GM12878 (cell line): ENCODE results near the gene SERPINE1. TPM values are rescaled to one million over a fixed set of nuclear protein-coding genes. Genes with fewer than 3 reads are reported as not detected.

ENCODE experiments used
- GABPA ChIP-seq: IDR thresholded peaks from 2 replicates; pipeline ENCODE4 v1.6.1; 2014; ENCODE audit warnings: antibody characterized with exemption, low read depth, mild to moderate bottlenecking, inconsistent platforms
- NR2C1 ChIP-seq: fragments of 450-650 bp; IDR thresholded peaks from 2 replicates; pipeline ENCODE4 v1.6.1; 2017; ENCODE audit warnings: antibody characterized with exemption, mild to moderate bottlenecking, moderate library complexity
- PAX5 ChIP-seq: IDR thresholded peaks from 2 replicates; pipeline ENCODE4 v1.6.1; 2011; ENCODE audit warnings: low read depth, low read length, borderline replicate concordance
- PRDM15 ChIP-seq: fragments of 450-650 bp; formaldehyde crosslinking; IDR thresholded peaks from 2 replicates; pipeline ENCODE4 v1.4.0; 2020; ENCODE audit warnings: mild to moderate bottlenecking, moderate library complexity
- SUZ12 ChIP-seq: fragments of 200-600 bp; sonication (generic); IDR thresholded peaks from one replicate; pipeline ENCODE4 v1.6.1; 2018; ENCODE audit warnings: antibody characterized with exemption, mild to moderate bottlenecking; ENCODE audit not compliant: unreplicated experiment
- polyA plus RNA-seq, 11 experiments: library from polyadenylated mRNA; depleted of rRNA in 4 of 11; unstranded in 6 of 11; stranded (reverse) in 5 of 11; fragments of >200 nt; fragmentation: Nextera tagmentation in 4 of 11; fragmentation: Illumina TruSeq in 1 of 11; extraction: Ambion mirVana in 4 of 11; extraction: Trizol in 1 of 11; gene quantifications; 1 replicate in 1 of 11; 2 replicates in 10 of 11; pipeline versions ENCODE4 v1.2.1 to v1.2.3, GENCODE V29; 2011 to 2016; ENCODE audit warnings: inconsistent platforms in 2 of 11, missing spikeins in 2 of 11, low read depth in 1 of 11
- total RNA-seq, 4 experiments: library from RNA; depleted of rRNA in 3 of 4; stranded (reverse); fragments of >200 nt in 3 of 4; fragmentation: Illumina TruSeq in 1 of 4; extraction: Trizol in 1 of 4; gene quantifications; 2 replicates each; pipeline versions ENCODE4 v1.2.1 to v1.2.3, GENCODE V29; 2013 to 2021
- TF ChIP-seq, protein P1 (sequence below): fragments of 450-650 bp; IDR thresholded peaks from 2 replicates; pipeline ENCODE4 v1.6.1; 2017; ENCODE audit warnings: mild to moderate bottlenecking, low read depth, inconsistent platforms; ENCODE audit not compliant: poor library complexity, severe bottlenecking
- TF ChIP-seq, protein P2 (sequence below): fragments of 450-650 bp; IDR thresholded peaks from 2 replicates; pipeline ENCODE4 v1.6.1; 2017; ENCODE audit warnings: mild to moderate bottlenecking, moderate library complexity

The SERPINE1 gene
- total and polyA plus RNA-seq, 10 of the 15 experiments (the other 5 are each of a cell fraction or from before 2014, with no cell fraction given): 0.20 to 2.4 (median 0.44) TPM

DNA sequence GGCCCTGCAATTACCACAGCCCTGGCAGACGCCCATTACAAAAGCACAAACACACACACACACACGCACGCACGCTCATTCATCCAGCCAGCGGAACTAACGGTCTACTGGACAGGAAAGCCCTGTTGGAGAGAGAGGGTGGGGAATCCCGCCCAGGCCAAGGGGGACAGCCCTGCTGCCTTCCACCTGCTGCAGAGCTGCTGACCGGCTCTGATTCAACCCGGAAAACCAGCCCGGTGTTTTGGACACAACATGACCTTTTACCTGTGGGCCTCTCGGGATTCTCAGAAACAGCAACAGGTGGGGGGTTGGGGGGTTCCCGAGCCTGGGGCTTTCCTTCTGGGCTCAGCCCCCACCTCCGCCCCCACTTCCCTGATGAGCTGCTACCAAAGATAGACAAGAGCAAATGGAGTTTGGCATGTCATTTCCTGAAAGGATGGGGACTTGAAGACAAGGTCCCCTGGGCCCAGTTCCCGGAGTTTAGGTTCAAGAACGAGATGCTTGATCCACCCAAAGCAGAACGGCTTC is 18.5 kb upstream of the SERPINE1 start (continued):
- TF ChIP-seq PRDM15 (CRISPR knock-in tag) (no peak), NR2C1 (peak; percentile 86), PAX5 (peak; percentile 77), GABPA (0 out of 2 replicates have a peak, but pooled peaks have one; percentile 14), SUZ12 (no peak)
- TF ChIP-seq, protein P1, sequence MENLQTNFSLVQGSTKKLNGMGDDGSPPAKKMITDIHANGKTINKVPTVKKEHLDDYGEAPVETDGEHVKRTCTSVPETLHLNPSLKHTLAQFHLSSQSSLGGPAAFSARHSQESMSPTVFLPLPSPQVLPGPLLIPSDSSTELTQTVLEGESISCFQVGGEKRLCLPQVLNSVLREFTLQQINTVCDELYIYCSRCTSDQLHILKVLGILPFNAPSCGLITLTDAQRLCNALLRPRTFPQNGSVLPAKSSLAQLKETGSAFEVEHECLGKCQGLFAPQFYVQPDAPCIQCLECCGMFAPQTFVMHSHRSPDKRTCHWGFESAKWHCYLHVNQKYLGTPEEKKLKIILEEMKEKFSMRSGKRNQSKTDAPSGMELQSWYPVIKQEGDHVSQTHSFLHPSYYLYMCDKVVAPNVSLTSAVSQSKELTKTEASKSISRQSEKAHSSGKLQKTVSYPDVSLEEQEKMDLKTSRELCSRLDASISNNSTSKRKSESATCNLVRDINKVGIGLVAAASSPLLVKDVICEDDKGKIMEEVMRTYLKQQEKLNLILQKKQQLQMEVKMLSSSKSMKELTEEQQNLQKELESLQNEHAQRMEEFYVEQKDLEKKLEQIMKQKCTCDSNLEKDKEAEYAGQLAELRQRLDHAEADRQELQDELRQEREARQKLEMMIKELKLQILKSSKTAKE: peak; percentile 63
- TF ChIP-seq, protein P2, sequence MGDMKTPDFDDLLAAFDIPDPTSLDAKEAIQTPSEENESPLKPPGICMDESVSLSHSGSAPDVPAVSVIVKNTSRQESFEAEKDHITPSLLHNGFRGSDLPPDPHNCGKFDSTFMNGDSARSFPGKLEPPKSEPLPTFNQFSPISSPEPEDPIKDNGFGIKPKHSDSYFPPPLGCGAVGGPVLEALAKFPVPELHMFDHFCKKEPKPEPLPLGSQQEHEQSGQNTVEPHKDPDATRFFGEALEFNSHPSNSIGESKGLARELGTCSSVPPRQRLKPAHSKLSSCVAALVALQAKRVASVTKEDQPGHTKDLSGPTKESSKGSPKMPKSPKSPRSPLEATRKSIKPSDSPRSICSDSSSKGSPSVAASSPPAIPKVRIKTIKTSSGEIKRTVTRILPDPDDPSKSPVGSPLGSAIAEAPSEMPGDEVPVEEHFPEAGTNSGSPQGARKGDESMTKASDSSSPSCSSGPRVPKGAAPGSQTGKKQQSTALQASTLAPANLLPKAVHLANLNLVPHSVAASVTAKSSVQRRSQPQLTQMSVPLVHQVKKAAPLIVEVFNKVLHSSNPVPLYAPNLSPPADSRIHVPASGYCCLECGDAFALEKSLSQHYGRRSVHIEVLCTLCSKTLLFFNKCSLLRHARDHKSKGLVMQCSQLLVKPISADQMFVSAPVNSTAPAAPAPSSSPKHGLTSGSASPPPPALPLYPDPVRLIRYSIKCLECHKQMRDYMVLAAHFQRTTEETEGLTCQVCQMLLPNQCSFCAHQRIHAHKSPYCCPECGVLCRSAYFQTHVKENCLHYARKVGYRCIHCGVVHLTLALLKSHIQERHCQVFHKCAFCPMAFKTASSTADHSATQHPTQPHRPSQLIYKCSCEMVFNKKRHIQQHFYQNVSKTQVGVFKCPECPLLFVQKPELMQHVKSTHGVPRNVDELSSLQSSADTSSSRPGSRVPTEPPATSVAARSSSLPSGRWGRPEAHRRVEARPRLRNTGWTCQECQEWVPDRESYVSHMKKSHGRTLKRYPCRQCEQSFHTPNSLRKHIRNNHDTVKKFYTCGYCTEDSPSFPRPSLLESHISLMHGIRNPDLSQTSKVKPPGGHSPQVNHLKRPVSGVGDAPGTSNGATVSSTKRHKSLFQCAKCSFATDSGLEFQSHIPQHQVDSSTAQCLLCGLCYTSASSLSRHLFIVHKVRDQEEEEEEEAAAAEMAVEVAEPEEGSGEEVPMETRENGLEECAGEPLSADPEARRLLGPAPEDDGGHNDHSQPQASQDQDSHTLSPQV: peak; percentile 82
